GM19099 (cell line): ENCODE results near the gene BATF.

Experiments
- POLR2A ChIP-seq: IDR thresholded peaks from 3 replicates; pipeline ENCODE4 v1.6.1; 2011; ENCODE audit warnings: low read depth; ENCODE audit not compliant: insufficient read length; ENCODE audit errors: extremely low read depth

The BATF gene

GRCh38 chr14:75562089-75562488, 39.8 kb downstream of the BATF start:
- TF ChIP-seq POLR2A, result no peak

- no peak for TF ChIP-seq POLR2A
Observed at GRCh38 chr14:75562489-75562888, 40.2 kb downstream of the BATF start.

- no peak for TF ChIP-seq POLR2A
Observed at GRCh38 chr14:75563931-75564330, 41.7 kb downstream of the BATF start.

- no peak for TF ChIP-seq POLR2A
Observed at GRCh38 chr14:75565056-75565455, 42.8 kb downstream of the BATF start.

- TF ChIP-seq POLR2A, result no peak
Observed at GRCh38 chr14:75566321-75566720, 44.1 kb downstream of the BATF start.

- no peak for TF ChIP-seq POLR2A
Observed at GRCh38 chr14:75566752-75567151, 44.5 kb downstream of the BATF start.

- TF ChIP-seq POLR2A, result no peak
Observed at GRCh38 chr14:75568140-75568539, 45.9 kb downstream of the BATF start.

GRCh38 chr14:75568791-75569190, 46.5 kb downstream of the BATF start:
- no peak for TF ChIP-seq POLR2A

GRCh38 chr14:75570797-75571196, 48.5 kb downstream of the BATF start:
- TF ChIP-seq POLR2A, result no peak

GRCh38 chr14:75572104-75572503, 49.8 kb downstream of the BATF start:
- TF ChIP-seq POLR2A, result no peak

- TF ChIP-seq POLR2A, result no peak
Observed at GRCh38 chr14:75577090-75577489, 54.8 kb downstream of the BATF start.

GRCh38 chr14:75577729-75578101, 55.4 kb downstream of the BATF start:
- TF ChIP-seq POLR2A, result no peak

GRCh38 chr14:75578102-75578785, 56.0 kb downstream of the BATF start, which contains the start of gene FLVCR2:
TSS of gene FLVCR2 (plus strand) at chr14:75578620. CDS start at chr14:75578973, 353 bp downstream.
- no peak for TF ChIP-seq POLR2A

GRCh38 chr14:75578786-75579337, 56.6 kb downstream of the BATF start:
- TF ChIP-seq POLR2A, result no peak

GRCh38 chr14:75579338-75579864, 57.1 kb downstream of the BATF start:
- no peak for TF ChIP-seq POLR2A

- no peak for TF ChIP-seq POLR2A
Observed at GRCh38 chr14:75579882-75580281, 57.6 kb downstream of the BATF start.

- no peak for TF ChIP-seq POLR2A
Observed at GRCh38 chr14:75587388-75587787, 65.1 kb downstream of the BATF start.

- no peak for TF ChIP-seq POLR2A
Observed at GRCh38 chr14:75589931-75590330, 67.7 kb downstream of the BATF start.
